M059J (cell line): ENCODE measurements around the gene SHROOM3. TPM values are rescaled to one million over a fixed set of nuclear protein-coding genes. Genes with fewer than 3 reads are reported as not detected.

ENCODE experiments used
- DNase-seq: peaks from one replicate; pipeline ENCODE4 v3.0.0-alpha.2; 2012; ENCODE audit warnings: low read depth
- total RNA-seq: library from RNA; depleted of rRNA; stranded (reverse); fragments of >200 nt; shearing (Covaris generic); gene quantifications from 2 replicates; pipeline ENCODE4 v1.2.3, GENCODE V29; 2014

SHROOM3 gene
- total RNA-seq, 1 experiment from 2014 or later: 15.7 TPM

DNA sequence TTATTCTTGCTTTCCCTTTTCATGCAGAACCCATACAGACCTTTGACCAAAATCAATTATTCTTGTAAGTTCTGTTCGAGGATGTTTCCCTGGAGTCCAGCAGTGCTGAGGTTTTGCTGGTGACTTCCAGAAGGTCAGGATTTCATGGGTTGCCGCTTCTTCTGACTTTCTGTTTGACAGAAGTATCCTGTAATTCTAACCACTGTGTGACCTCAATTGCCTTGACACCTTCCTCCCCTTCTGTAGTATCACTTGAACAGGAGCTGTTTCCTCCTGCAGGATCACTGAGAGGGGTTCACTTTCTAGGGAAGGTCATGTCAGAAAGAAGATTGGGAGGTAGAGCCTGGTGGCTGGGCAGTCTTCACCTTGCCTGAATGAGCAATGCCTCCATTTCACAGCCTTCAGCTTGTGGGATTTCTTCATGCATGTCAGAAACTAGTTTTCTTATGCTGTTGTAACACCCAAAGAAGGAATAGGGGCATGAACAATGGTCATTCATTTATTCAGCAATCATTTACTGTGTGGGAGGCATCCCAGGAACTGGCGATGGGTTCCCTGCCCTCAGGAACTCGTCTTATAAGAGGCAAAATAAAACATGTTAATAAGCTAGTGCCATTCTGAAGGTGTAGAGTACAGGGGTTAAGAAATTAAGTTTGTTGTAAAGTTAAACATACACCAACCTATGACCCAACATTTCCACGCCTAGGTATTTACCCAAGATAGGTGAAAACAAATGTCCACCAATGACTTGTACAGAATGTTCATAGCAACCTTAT, 257.0 kb downstream of the SHROOM3 start:
- peak; percentile 18 for DNase-seq

DNA sequence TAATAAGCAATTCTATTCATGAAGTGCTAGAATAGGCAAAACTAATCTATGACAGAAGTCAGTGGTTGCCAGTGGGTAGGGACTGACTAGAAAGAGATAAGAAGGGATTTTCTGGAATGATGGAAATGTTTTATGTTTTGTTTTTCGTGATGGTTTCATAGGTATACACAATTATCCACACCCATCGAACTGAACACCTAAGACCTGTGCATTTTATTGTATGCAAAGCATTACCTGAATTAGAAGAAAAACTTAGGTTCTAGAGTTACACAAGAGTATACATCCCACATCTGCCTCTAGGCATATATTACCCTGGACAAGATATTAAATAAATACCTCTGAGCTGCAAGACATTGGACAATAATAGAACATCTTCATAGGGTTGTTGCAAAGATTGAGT, 257.7 kb downstream of the SHROOM3 start:
- DNase-seq: no peak

DNA sequence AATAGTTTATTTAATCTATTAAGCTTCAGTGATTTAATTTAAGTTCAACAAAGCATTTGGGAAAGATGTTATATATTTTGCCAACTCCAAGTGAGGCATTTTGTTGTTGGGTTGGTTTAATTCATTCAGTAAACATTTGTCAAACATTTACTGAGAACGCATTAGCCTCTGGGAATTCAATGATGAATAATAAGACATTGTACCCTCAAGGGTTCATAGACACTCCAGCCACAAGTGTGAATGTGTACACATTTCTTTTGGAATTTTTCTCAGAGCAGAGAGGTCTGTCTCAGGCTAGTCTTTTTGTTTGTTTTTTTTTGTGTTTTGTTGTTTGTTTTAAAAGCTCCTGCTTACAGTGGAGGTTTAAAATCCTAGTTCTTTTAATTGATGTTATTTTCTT, 259.0 kb downstream of the SHROOM3 start:
- peak; percentile 53 for DNase-seq

DNA sequence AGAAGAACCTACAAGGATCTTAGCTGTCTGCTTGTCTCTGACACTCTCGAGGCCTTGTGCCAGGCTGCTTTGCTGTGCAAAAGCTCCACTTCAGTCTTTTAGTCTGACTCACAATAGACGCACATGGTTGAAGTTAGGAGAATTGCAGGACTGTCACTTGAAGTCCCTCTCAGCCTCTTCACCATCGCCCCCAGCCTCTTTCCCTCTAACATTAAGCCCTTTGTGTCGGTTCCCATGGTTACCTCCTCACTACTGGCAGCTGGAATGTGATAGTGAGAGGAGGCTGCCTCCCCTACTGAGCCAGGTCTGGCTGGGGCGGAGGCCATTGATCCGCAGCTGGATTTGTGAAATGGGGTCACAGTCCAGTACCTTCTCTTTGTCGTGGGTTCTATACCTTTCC, 261.1 kb downstream of the SHROOM3 start:
- peak; percentile 52 for DNase-seq

DNA sequence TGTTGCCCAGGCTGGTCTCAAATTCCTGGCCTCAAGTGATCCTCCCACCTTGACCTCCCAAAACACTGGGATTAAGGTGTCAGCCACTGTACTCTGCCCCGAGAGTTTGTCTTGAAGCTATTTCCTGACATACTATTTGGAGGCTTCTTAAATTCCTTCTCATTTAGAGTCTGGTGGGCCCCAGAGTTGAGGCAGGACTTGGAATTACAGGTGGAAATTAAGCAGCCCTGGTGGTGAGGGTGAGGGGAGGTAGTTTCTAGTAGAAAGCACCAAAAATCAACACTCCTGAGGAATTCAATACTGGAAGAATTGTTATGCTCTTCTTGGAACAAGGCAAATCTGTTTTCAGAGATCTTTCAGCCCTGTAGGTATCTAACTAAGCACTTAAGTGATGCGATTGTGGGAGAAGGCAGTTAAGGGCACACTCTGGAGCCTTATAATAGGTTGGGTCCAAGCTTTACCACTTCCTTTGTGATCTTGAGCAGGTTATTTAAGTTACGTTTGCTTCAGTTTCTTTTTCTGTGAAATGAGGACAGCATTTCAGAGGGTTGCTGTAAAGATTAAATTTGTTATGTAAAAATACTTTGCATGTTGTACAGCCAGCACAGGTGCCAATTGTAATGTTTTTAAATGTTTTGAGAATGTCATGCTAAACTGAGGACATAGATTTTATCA, 262.2 kb downstream of the SHROOM3 start:
- no peak for DNase-seq

DNA sequence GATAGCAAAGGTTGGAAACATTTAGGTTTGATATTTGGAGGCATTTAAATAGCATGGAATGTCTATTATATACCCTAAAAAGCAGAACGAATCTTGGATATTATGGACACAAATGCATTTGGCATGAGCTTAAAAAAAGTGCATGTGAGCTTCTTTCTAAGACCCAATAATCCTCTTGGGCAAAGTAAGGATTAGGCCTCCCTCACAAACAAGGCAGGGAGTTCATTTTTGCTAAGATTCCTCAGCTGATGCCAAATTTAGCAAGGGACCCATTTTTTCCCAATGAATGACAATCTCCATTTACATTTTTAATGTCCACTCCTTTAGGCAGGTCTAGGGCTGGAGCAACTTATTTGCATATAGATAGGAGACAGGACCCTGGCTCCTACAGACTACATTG, 263.1 kb downstream of the SHROOM3 start:
- no peak for DNase-seq

DNA sequence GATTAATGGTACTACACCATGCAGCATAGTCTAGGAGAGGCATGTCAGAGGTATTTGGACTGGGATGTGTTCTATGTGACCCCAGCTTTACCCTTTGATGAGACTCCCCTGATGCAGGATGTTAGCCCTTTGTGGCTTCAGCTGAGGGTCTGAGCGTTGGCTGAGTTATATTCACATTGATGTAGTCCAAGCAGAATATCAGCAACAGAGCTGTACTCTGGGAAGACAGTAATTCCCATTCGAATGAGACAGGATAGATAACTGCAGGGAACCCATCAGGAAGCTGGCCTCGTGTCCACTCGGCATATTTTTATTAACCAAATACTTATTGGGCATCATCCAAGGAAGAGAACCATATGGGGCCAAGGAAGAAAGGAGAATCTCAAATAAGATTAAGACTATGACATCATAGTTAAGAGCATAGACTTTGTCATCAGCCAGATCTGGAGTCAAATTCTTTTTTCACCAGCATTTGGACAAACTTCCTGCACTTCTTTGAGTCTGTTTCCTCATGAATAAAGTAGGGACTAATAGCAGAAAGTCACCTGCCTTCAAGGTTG, 264.8 kb downstream of the SHROOM3 start:
- no peak for DNase-seq

DNA sequence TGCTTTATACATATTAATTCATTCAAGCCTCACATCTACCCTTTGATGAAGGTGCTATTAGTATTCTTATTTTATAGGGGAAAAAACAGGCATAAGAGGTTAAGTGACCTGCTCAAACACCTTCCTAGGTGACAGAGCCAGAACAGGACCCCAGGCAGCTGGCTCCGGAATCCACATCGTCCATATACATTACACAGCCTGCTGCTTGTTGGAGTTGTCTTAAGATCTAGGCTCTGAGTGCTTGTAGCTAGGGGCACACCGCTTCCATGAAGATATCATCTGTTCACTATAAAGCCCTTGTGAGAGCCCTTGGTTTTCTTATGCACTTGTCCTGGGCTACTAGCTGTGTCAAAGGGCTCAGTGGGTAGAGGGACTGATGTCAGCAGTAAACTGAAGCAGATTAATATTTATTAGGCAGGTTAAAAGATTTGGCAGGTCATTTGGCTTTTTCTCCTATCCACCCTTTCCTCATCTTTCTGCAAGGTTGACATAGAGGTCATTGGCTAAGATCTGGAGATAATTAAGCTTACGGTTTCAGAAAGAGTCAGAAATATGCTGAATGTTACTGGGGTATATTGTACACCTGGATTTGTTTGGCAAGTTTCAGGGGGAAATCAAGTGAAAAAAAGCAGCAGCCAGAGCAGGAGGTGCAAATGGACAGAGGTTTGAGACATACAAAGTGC, 267.6 kb downstream of the SHROOM3 start:
- no peak for DNase-seq

DNA sequence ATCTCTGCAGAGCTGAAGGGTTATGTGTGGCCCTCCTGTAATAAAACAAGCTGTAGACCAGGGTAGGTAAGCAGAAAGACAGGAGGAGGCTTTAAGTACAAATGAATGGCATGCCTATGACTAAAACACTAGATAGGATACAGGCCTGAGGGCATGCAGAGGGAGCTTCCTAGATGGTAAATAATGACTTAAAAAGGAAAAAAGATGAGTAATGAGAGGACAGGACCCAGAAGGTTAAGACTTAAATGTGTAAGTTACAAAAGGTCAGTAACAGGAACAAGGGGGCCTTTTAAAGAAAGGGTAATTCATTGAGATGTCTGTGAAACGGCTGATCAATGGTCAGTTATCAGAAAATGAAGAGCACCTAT, 268.1 kb downstream of the SHROOM3 start:
- DNase-seq: peak; percentile 77

DNA sequence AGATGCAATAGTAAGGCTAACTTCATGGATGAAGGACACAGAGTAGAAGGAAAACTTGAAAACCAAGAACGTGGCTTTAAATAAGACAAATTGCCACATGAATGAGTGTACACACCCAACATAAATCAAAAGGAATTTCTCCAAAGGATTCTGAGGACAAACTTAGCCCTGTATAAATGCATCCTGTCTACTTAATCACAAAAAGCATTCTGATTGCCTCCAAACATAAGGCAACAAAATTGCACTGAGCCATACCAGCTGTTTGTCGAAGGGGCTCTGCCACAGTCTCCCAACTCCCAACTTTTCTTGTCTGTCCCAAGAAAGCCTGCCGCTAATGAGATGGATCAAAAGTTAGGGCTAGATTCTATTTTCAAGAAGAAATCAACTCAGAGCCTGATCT, 268.6 kb downstream of the SHROOM3 start:
- DNase-seq: peak; percentile 35

DNA sequence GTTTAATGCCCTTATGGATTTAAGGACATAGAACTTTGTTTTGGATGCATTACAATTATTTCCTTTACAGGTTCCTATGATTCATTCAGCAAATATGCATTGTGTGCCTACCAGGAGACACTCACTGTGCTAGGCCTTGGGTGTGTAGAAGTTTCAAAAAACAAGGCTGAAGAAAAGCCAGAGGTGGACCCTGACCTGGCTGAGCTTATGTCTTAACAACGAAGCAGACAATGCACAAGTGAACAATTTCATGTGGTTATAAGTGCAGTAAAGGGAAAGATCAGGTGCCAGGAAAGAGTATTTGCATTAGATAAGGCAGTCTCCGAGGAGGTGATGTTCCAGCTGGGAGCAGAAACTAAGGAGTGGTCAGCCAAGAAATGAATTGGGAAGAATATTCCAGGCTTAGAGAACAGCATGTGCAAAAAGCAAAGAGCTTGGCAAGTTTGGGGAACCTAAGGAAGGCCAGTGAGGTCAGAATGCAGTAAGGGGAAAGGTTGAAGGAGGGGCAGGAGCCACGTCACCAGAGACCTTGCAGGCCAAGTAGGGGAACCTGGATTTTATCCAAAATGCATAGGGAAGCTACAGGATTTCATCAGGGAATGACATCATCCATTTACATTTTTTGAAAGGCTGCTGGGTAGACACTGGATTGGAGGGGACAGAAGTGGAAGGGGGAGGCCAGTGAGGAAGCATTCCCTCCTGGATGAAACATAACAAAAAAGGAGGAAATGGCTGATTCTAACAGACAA, 269.3 kb downstream of the SHROOM3 start:
- DNase-seq: peak; percentile 64

DNA sequence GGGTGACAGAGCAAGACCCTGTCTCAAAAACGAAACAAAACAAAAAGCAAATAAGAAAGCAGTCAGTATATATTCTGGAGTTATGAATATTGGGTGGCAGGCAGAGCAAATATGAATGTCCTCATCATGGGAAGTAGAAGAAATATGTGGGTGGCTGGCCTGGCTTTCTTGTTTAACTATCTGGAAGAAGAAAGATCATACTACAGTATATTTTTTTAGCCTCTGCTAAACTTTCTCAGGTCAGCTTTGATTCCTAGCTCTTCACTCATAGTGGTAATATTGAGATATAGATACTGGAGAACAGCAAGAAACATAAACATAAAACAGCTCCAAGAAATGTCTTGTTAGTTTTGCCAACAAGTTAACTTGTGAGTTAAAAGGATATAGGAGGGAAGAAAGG, 270.4 kb downstream of the SHROOM3 start:
- no peak for DNase-seq

DNA sequence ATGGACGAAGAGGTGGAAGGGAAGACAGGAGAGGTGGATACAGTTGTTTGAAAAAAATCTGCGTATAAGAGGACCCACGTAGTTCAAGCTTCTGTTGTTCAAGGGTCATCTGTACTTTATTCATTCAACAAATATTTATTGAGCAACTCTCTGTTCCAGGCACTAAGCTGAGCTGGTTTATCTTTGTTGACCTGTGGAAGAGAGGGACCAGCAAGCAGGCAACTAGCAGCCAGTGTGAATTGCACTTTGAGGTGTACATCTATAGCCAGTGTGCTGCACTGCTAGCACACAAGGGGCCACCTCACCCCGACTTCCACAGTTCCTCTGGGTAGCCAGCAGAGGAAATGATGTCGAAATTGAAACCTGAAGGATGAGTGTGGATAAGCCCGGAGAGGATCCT, 271.6 kb downstream of the SHROOM3 start:
- DNase-seq: no peak

DNA sequence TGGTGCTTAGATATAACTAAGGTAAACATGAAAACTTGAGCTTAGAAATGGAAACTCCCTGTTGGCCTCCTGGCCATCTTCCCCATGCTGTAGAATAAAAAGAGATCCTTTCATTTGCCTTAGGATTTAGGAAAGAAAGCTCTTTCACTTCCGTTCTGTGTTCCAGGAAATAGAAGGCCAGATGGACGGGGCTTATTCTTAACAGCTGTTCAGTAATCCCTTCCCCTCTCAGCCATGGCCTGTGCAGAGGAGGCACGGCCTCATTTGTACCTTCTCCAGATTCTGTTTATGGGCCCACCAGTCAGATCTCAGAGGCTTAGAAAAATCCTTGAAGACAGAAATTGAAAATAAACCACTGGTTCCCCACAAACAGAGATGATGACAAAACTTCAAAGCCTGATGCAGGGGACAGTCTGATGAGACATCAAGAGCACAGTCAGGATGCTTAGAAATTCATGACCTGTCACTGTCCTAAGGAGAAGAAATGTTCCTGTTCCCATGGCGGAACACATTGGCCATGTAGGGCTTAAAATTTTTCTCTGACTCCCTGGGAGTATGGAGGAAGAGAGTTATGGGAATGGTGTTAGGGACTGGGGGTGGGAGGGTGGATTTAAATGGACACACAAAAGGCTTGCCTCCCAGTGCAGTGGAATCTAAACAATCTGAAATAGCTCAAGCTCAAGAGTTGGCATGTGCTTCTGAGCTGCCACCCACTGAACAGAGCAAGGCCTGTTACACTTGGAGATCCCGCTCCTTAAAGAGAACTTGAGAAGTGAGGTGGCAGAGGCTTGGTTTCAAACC, 274.1 kb downstream of the SHROOM3 start:
- DNase-seq: no peak

DNA sequence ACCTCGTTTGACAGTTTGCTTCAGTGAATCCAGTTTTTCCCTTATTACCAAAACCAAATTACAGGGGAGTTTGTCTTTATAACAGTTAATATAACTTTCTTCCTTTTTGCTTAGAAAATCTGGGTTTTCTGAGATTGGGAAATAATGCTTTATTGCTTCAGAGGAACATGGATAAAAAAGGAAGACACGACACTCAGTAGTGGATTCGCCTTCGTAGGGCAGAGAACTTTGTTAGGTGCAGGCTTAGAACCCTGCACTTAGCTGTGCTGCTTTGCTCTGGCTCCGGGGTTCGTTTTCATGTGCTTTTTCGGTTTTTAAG, 274.7 kb downstream of the SHROOM3 start:
- DNase-seq: no peak

DNA sequence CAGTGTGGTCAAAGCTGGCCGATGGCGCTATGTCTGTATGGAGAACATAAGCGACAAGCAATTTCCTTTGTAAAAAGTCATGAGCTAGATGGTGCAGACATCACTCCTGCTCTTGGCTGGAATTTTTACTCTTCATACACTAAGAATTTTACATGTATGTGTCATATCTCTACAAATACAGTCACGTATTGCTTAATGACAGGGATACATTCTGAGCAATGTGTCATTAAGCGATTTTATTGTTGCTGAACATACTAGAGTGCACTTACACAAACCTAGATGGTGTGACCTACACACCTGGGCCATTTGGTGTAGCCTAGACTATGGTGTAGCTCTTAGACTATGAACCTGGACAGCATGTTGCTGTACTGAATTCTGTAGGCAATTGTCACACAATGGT, 277.5 kb downstream of the SHROOM3 start:
- no peak for DNase-seq

DNA sequence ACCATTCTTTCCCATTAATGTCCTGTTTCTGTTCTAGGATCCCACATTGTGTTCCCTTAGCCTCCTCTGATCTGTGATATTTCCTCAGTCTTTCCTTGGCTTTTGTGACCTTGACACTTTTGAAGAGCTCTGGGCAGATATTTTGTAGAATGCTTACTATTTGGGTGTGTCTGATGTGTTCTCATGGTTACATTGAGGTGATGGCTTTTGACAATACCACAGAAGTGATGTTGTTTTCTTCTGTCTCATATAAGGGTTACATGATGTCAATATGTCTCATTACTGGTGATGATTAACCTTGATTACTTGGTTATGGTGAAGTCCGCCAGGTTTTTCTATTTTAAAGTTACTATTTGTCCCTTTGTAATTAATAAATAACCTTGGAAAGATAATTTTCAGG, 279.2 kb downstream of the SHROOM3 start:
- no peak for DNase-seq

DNA sequence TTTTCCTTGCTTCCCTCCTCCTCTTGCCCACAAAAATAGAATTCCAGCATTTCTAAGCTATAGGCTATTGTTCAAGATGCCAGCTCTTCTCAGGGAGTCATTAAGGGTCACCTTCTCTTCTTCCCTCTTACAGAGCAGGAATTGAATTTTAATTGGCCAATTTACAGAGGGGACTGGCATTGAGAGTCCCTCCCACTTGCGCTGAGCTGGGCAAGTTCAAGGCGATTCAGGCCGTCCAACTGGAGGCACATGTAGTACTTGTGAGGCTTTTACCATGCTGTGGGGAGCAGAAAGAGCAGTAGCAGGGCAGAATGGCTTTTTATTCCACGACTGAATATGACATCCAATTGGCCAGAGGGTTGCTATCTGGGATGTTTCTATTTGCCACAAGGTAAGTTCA, 281.0 kb downstream of the SHROOM3 start:
- DNase-seq: no peak

DNA sequence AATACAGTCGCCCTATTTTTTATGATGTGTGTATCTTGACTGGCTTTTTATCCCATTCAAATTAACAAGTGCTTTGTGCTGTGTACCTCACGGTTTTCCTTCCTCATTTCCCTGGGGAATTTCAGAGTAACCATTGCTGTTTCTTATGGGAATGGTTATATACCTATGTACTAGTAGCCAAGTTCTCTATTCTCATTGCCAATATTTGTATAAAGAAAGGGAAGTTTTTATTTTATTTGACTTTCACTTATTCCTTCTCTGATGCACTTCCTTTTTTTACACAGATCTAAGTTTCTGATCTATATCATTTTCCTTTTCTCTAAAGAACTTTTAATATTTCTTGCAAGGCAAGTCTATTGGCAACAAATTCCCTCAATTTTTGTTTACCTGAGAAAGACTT, 281.6 kb downstream of the SHROOM3 start:
- no peak for DNase-seq

DNA sequence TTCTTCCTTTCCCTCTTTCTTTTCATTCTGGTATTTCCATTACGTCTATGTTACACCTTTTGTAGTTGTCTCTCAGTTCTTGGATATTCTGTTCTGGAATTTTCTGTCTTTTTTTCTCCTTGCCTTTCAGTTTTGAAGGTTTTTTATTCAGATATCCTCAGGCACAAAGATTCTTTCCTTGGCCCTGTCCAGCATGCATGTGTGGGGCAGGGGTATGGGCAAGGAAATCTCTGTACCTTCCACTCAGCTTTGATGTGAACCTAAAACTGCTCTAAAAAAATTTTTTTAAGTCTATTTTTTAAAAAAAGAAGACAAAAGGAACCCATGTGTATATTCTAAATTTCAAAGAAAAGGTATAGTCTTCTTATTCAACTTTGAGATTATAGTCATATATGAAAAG, 282.4 kb downstream of the SHROOM3 start:
- DNase-seq: no peak

DNA sequence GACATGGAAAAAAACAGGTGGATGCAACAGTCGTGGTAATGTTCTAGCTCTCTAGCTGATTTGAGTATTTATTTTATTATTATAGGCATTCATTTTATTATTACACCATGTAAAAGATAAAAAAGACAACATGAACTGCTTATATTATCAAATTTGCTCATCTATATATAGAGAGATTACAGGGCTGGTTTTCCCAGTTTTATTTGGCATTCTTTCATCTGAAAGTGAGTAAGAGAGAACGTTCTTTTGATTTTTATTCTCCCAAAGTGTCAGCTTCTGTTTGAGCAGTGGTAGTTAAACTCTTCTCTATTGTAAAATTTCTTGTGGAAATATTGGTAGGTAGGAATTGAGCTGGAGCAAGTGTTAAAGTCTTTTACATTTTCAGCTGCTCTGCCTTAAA, 283.0 kb downstream of the SHROOM3 start:
- DNase-seq: no peak
